Neural cell (in vitro differentiated cells): Measurements from ENCODE around the gene EDDM13.

Experiments used
- CTCF ChIP-seq: fragments of 450-650 bp; IDR thresholded peaks from 2 replicates; pipeline ENCODE4 v1.5.1; 2014; ENCODE audit warnings: antibody characterized with exemption, mild to moderate bottlenecking, moderate library complexity; ENCODE audit not compliant: poor library complexity, severe bottlenecking
- EP300 ChIP-seq: fragments of 450-650 bp; conservative IDR thresholded peaks from 2 replicates; pipeline ENCODE4 v1.6.1; 2014; ENCODE audit warnings: antibody characterized with exemption, mild to moderate bottlenecking, moderate library complexity; ENCODE audit not compliant: poor library complexity, severe bottlenecking
- EZH2 ChIP-seq: fragments of 200-600, 300-800 bp; shearing (Covaris generic), sonication (generic); IDR thresholded peaks from 2 replicates; pipeline ENCODE4 v1.6.1; 2014; ENCODE audit warnings: antibody characterized with exemption, low read length, borderline replicate concordance, mild to moderate bottlenecking; ENCODE audit not compliant: insufficient read depth, poor library complexity, severe bottlenecking
- MXI1 ChIP-seq: fragments of 450-650 bp; conservative IDR thresholded peaks from 2 replicates; pipeline ENCODE4 v1.6.1; 2014; ENCODE audit warnings: antibody characterized with exemption, mild to moderate bottlenecking; ENCODE audit not compliant: poor library complexity, severe bottlenecking
- POLR2AphosphoS5 ChIP-seq: IDR thresholded peaks from 2 replicates; pipeline ENCODE4 v1.6.1; 2012
- RAD21 ChIP-seq: fragments of 450-650 bp; conservative IDR thresholded peaks from 2 replicates; pipeline ENCODE4 v1.6.1; 2014; ENCODE audit warnings: antibody characterized with exemption, mild to moderate bottlenecking, moderate library complexity
- SMC3 ChIP-seq: fragments of 450-650 bp; conservative IDR thresholded peaks from 2 replicates; pipeline ENCODE4 v1.6.1; 2014; ENCODE audit warnings: antibody characterized with exemption, mild to moderate bottlenecking, moderate library complexity; ENCODE audit not compliant: poor library complexity
- TAF1 ChIP-seq: IDR thresholded peaks from 2 replicates; pipeline ENCODE4 v1.6.1; 2012; ENCODE audit warnings: low read depth

GRCh38 chr19:56299688-56300087, 27.1 kb downstream of the EDDM13 start:
- TF ChIP-seq CTCF (no peak), EP300 (no peak), RAD21 (no peak), EZH2 (no peak), SMC3 (no peak), TAF1 (no peak), POLR2AphosphoS5 (no peak), MXI1 (no peak)
